ENCODE data around the gene KCTD1. TPM values are rescaled to one million over a fixed set of nuclear protein-coding genes. Genes with fewer than 3 reads are reported as not detected.

KCTD1 gene
- total RNA-seq, 1 donor from 2014 or later, result 1.3 TPM

DNA sequence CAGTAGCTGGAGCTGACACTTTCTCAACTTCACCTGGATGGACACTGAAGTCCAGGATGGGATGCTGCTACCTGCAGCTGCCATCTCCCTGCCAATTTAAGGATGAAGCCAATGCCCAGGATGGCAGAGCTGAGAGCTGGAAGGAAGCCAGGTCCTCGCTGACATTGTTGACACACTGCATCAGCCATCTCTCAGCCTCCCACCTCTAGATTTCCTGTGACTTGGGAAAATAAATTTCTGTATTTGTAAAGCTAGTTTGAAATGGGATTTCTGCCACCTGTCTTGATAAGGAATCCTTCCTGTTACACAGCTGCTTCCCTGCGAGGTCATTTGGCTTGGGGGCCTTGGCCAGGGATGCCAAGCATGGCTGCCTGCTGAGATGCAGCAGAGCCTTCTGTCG, 43.5 kb downstream of the KCTD1 start:
- H3K27me3 ChIP-seq, result no peaks in the 10 kb centered on the region
- intact Hi-C loops (cut with DNase I), result no loop called here
- H3K36me3 ChIP-seq, result peaks cover 0 to 5% of the 10 kb centered on the region in 2 donors
- H3K9me3 ChIP-seq, result no peaks in the 10 kb centered on the region
- H3K4me1 ChIP-seq, result no peaks in the 10 kb centered on the region
- H3K4me3 ChIP-seq, result no peak overlapping the region
- H3K27ac ChIP-seq, result no peak overlapping the region
- no peak for DNase-seq (ENCODE audit: low spot score in 2 of 2)
- TF ChIP-seq, protein P1, sequence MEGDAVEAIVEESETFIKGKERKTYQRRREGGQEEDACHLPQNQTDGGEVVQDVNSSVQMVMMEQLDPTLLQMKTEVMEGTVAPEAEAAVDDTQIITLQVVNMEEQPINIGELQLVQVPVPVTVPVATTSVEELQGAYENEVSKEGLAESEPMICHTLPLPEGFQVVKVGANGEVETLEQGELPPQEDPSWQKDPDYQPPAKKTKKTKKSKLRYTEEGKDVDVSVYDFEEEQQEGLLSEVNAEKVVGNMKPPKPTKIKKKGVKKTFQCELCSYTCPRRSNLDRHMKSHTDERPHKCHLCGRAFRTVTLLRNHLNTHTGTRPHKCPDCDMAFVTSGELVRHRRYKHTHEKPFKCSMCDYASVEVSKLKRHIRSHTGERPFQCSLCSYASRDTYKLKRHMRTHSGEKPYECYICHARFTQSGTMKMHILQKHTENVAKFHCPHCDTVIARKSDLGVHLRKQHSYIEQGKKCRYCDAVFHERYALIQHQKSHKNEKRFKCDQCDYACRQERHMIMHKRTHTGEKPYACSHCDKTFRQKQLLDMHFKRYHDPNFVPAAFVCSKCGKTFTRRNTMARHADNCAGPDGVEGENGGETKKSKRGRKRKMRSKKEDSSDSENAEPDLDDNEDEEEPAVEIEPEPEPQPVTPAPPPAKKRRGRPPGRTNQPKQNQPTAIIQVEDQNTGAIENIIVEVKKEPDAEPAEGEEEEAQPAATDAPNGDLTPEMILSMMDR (IDR thresholded peaks at IDR 0.05), result no peak

DNA sequence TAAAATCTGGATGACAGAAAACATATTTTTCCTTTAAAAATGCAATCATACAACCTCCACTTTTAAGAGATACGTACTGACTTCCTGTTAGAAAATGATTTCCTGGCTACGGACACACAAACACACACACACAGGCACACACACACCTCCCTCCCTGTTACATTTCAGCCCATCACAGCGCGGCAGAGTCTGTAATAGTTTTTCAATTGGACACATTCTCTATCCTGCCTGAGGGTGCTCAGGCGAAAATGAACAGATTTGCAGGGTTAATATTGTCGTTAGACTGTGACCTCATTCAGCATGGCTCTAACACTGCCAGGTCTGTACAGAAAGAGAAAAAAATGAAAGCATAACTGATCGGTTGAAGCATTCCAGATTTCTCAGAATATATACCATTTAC, 45.0 kb downstream of the KCTD1 start:
- Histone ChIP-seq H3K27me3 (no peaks in the 10 kb centered on the region), H3K36me3 (peaks cover 0 to 8% of the 10 kb centered on the region in 2 donors), H3K4me1 (no peaks in the 10 kb centered on the region), H3K27ac (no peak overlapping the region), H3K9me3 (no peaks in the 10 kb centered on the region), H3K4me3 (no peak overlapping the region)
- DNase-seq (ENCODE audit: low spot score in 2 of 2), result no peak
- TF ChIP-seq, protein P1 (IDR thresholded peaks at IDR 0.05), result no peak
- intact Hi-C loops (cut with DNase I), result no loop called here

DNA sequence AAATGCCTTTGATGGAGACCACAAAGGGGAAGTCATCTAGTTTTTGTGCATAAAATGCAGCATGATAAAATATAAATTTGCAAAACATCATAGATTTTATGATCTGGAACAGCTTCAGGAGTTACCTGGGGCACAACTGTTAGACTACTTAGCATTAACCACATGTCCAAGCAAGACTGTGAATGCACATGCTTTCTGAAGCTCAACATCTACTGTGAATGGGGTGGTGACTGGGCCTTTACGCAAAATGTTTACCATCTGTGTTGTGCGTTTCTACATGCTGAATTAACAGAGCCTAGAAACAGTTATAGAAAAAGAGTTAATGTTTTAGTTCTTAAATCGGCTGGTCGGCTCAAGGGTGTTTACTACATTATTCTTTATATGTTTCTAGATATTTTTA, 45.5 kb downstream of the KCTD1 start:
- TF ChIP-seq, protein P1 (IDR thresholded peaks at IDR 0.05), result no peak
- H3K4me3 ChIP-seq, result no peak overlapping the region
- H3K9me3 ChIP-seq, result no peaks in the 10 kb centered on the region
- no peak overlapping the region for H3K27ac ChIP-seq
- no peaks in the 10 kb centered on the region for H3K27me3 ChIP-seq
- peaks cover 0 to 9% of the 10 kb centered on the region in 2 donors for H3K36me3 ChIP-seq
- no peaks in the 10 kb centered on the region for H3K4me1 ChIP-seq
- intact Hi-C loops (cut with DNase I), result no loop called here
- DNase-seq (ENCODE audit: low spot score in 2 of 2), result no peak

DNA sequence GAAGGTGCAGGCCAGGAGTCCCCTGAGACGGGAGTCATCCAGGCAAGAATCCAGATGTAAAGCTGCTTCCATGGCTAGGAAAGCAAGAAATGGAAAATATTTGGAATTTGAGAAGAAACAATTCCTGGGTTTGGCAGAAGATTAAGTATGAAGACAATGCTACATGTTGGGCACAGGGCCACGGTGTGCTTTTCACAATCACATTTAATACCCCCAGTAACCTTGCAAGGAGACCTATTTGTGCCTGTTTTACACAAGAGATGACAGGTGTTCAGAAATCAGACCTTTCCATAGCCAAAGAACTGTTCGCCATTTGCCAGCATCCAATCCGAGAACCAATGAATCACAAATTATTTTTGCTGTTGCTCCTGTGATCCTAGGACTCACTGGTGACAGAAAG, 50.5 kb downstream of the KCTD1 start:
- intact Hi-C loops (cut with DNase I), result loop anchor here (5.0 kb wide), 1 partner anchor 36 kb away; no protein-coding TSS in a partner anchor
- H3K4me1 ChIP-seq, result no peaks in the 10 kb centered on the region
- H3K36me3 ChIP-seq, result peaks cover 0 to 11% of the 10 kb centered on the region in 2 donors
- TF ChIP-seq, protein P1 (IDR thresholded peaks at IDR 0.05), result no peak
- H3K4me3 ChIP-seq, result no peak overlapping the region
- no peaks in the 10 kb centered on the region for H3K27me3 ChIP-seq
- no peak for DNase-seq (ENCODE audit: low spot score in 2 of 2)
- H3K27ac ChIP-seq, result no peak overlapping the region
- no peaks in the 10 kb centered on the region for H3K9me3 ChIP-seq

DNA sequence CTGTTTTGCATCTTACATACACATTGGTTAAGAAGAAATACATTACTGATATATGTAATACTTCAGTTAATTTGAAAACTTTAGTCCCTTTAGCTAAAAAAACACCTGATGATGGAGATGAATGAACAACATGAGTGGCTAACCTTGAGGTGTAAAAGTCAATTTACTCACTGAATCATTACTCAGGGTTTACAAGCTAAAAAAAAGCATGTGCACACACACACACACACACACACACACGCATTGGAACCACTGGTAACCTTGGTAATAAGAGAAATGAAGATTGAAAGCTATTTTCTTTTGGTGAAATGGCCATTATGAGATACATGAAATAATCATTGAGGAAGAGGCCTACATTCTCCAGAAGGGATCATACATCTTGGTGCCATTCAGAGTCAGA, 51.8 kb downstream of the KCTD1 start:
- Histone ChIP-seq H3K4me1 (no peaks in the 10 kb centered on the region), H3K36me3 (peaks cover 0 to 11% of the 10 kb centered on the region in 2 donors), H3K9me3 (no peaks in the 10 kb centered on the region), H3K27ac (no peak overlapping the region), H3K27me3 (no peaks in the 10 kb centered on the region), H3K4me3 (no peak overlapping the region)
- TF ChIP-seq, protein P1 (IDR thresholded peaks at IDR 0.05), result no peak
- no peak for DNase-seq (ENCODE audit: low spot score in 2 of 2)
- intact Hi-C loops (cut with DNase I), result loop anchor here (5.0 kb wide), 1 partner anchor 34 kb away; no protein-coding TSS in a partner anchor

DNA sequence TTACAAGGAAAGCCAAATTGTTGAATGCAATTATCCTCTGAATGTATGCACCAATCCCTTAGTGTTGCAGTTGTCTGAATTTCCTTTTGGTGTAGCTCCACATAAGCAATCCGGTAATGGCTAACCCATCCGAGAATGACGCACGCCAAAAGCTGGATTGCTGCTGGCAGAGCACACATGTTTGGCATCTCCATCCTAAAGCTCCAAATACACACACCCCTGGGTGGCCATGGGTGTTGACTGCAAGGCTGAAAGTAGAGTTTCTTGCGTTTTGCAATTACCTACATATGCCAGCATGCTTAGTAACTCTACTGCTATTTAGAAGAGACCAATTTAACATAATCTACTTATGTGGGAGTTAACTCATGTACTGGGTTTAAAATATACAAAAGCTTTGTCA, 53.1 kb downstream of the KCTD1 start:
- Histone ChIP-seq H3K27ac (no peak overlapping the region), H3K27me3 (no peaks in the 10 kb centered on the region), H3K9me3 (no peaks in the 10 kb centered on the region), H3K4me3 (no peak overlapping the region), H3K36me3 (peaks cover 0 to 8% of the 10 kb centered on the region in 2 donors), H3K4me1 (no peaks in the 10 kb centered on the region)
- TF ChIP-seq, protein P1 (IDR thresholded peaks at IDR 0.05), result no peak
- no peak for DNase-seq (ENCODE audit: low spot score in 2 of 2)
- intact Hi-C loops (cut with DNase I), result loop anchor here (5.0 kb wide), 1 partner anchor 33 kb away; no protein-coding TSS in a partner anchor
